ENCODE data around the gene RGS13.
"Not testable (repeated sequence)": the region's sequence is repeated elsewhere in the genome, so short reads cannot be mapped to it uniquely, and the experiment has no call there.

RGS13 gene

GRCh38 chr1:192675716-192676115 is 39.8 kb downstream of the RGS13 start:
- no peak for DNase-seq (ENCODE audit: low read depth in 2 of 2)

DNA sequence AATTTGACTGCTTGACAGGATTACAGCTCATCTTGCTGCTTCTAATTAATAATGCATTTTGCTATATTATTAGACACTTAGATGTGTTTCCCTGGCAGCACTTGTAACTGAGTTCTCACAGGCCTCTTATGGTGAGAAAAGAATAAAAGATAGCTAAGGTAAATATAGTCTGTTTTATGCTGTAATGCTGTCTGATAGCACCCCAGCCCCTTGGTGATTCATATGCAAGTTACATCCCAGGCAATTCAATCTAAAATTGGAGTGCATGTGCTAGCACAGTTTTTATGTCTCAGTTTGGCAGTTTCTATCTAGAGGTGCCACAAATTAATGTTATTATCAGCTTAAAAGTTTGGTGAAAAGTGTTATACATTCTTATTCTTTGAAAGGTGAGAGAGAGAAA is 42.2 kb downstream of the RGS13 start:
- no peak for DNase-seq (ENCODE audit: low read depth in 2 of 2)

GRCh38 chr1:192682335-192682734 is 46.4 kb downstream of the RGS13 start:
- no peak for DNase-seq (ENCODE audit: low read depth in 2 of 2)

- not testable (repeated sequence) for DNase-seq (ENCODE audit: low read depth in 2 of 2)
Measured at GRCh38 chr1:192683081-192683480, 47.1 kb downstream of the RGS13 start.

GRCh38 chr1:192689459-192689858 is 53.5 kb downstream of the RGS13 start:
- DNase-seq (ENCODE audit: low read depth in 2 of 2): no peak

- no peak for DNase-seq (ENCODE audit: low read depth in 2 of 2)
Measured at GRCh38 chr1:192691041-192691440, 55.1 kb downstream of the RGS13 start.

DNA sequence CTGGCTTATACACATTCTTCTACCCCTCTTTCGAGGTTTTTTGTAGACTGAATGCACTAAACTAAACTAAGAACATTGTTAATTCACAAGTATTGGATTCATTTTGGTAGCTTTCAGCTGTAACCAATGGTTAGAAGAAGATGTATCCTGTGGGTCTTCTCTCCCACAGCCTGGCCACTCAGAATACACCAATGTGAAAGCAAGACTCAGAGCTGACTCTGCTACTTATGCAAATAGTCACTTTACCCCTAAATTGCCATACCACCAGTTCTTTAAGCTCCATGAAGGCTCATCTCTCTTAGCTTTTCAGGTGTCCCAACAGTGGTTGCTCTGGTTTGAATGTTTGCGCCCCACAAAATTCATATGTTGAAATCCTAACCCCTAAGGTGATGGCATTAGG is 60.1 kb downstream of the RGS13 start:
- DNase-seq (ENCODE audit: low read depth in 2 of 2): no peak

DNA sequence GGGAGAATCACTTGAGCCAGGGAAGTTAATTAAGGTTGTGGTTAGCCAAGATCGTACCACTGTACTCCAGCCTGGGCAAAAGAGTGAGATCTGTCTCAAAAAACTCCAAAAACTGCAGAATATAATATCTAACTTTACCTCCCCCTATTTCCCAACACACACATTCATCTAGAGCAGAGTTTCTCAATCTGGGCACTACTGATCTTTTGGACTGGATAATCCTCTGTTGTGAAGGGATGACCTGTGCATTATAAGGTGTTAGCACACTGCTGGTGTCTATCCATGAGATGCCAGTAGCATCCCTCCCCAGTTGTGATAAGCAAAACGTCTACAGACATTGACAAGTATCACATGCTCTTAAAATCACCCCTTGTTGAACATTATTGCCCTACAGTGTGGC is 61.8 kb downstream of the RGS13 start:
- no peak for DNase-seq (ENCODE audit: low read depth in 2 of 2)

GRCh38 chr1:192698731-192699130 is 62.8 kb downstream of the RGS13 start:
- DNase-seq (ENCODE audit: low read depth in 2 of 2): no peak

DNA sequence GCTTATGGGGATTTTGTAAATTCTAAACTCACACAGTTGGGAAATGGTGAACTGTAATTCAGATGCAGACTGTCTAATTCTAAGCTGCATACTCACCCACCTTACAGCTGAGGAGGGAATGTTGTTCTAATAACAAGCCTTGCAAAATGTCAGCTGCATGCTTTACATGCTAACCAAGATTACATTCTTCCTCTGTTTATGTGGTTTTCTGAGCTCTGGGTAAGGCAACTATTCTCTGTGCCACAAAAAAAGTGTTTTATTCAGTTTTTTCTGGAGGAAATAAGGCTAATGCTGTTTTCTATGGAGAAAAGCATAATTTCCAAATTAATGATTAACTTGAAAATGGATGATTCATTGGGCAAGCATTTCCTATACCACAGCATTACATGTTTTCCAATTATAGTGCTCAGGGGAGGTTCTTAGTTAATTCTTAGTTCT is 64.9 kb downstream of the RGS13 start:
- DNase-seq (ENCODE audit: low read depth in 2 of 2): no peak

- no peak for DNase-seq (ENCODE audit: low read depth in 2 of 2)
Measured at GRCh38 chr1:192702212-192702902, 66.4 kb downstream of the RGS13 start.

DNA sequence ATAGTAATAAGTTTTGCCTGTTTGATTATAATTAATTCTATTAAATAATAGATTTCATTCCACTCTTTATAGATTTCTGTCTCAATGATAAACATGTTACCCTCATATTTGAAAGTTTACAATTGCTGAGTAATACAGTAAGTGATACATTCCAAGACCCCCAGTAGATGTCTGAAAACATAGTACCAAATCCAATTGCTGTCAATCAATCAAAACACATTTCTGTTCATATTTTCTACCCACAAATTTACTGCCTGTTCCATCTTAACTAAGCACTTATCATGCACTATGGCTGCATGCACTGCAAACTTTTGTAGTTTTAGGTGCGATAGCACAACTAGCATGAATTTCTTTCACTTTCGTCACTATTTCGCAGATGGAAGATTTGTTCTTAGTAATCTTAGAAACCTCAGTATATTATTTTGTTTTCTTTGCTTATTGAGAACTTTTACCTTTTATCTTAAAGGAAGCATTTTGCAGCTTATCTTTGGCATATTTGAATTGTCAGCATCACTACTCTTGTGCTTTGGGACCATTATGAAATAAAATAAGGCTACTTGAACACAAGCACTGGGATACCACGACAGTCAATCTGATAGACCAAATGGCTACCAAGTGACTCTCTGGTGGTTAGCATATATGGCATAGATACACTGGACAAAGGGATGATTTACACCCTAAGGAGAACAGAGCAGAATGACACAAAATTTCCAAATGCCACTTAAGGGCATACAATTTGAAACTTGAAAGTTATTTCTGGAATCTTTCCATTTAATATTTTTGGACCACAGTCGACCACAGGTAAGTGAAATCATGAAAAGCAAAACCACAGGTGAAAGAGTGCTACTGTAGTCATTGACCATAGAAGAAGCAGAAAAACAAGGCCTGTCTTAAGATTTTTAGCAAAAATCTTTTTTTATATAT is 67.6 kb downstream of the RGS13 start:
- no peak for DNase-seq (ENCODE audit: low read depth in 2 of 2)

- no peak for DNase-seq (ENCODE audit: low read depth in 2 of 2)
Measured at GRCh38 chr1:192705510-192705909, 69.6 kb downstream of the RGS13 start.

DNA sequence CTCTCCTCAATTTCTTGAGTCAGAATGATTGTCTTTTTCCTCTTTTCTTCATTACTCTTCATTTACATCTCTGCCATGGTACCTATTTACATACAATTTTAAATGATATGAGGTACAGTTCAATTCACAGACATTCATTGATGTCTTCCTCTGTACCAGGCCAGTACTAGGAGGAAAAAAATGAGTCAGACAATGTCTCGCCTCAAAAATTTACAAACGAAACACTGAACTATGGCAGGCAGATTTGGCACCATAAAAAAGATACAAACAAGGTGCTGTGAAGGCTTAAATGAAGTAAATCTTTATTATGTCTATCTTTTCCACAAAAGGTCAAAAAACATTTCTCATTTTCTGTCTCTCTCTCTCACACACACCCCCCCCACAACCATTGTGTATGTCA is 71.0 kb downstream of the RGS13 start:
- DNase-seq (ENCODE audit: low read depth in 2 of 2): no peak

DNA sequence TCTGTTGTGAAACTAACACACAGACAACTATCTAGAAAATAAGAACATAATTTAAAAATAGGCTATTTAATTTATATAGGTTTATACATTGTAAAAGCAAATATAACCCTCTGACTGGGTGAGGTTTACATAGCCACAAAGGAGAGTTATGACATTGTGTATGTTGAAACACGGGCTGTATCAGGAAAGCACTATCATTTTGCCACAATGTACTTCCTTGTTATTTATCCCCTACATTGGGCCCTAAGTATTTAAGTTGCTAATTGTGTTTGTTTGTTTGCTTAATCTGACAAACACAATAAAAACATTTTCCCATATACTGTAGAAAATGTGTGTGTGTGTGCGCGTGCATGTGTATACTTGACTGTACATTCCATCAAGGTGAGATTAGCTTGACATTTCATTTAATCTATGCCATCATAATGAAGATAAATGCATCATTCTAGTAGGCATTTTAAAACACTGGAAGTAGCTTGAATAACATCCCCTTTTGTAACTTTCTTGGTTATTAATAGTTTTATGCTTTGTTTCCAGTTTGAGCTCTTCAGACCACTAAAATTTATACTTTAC is 72.1 kb downstream of the RGS13 start:
- DNase-seq (ENCODE audit: low read depth in 2 of 2): no peak

GRCh38 chr1:192709544-192709943 is 73.6 kb downstream of the RGS13 start:
- DNase-seq (ENCODE audit: low read depth in 2 of 2): no peak
